ENCODE measurements around the gene VPS13D.
"Not testable (repeated sequence)": the region's sequence is repeated elsewhere in the genome, so short reads cannot be mapped to it uniquely, and the experiment has no call there.

The VPS13D gene

GRCh38 chr1:12383786-12384185 lies 154.0 kb downstream of the VPS13D start:
- no peak overlapping the region for H3K27ac ChIP-seq
- no peak overlapping the region for H3K4me3 ChIP-seq
- H3K9ac ChIP-seq (ENCODE audit: insufficient read length): no peak overlapping the region
- DNase-seq (ENCODE audit: low read depth, low spot score): no peak
- H3K36me3 ChIP-seq (ENCODE audit: insufficient read depth, low read length): peaks cover 66% of the 10 kb centered on the region
- H3K9me3 ChIP-seq (ENCODE audit: low read depth, low read length): peaks cover 11% of the 10 kb centered on the region
- no peak for TF ChIP-seq FOXP2 (optimal IDR thresholded peaks at IDR 0.05; ENCODE audit: control extremely low read depth, extremely low read length, insufficient read depth)
- TF ChIP-seq POLR2AphosphoS5 (IDR thresholded peaks at IDR 0.05; ENCODE audit: borderline replicate concordance, low read depth, low read length): no peak
- no peak for TF ChIP-seq EZH2 (IDR thresholded peaks at IDR 0.05)

- TF ChIP-seq FOXP2 (optimal IDR thresholded peaks at IDR 0.05; ENCODE audit: control extremely low read depth, extremely low read length, insufficient read depth): no peak
- no peak for TF ChIP-seq POLR2AphosphoS5 (IDR thresholded peaks at IDR 0.05; ENCODE audit: borderline replicate concordance, low read depth, low read length)
- no peak for TF ChIP-seq EZH2 (IDR thresholded peaks at IDR 0.05)
- Histone ChIP-seq H3K27ac (no peak overlapping the region), H3K9me3 (ENCODE audit: low read depth, low read length) (peaks cover 11% of the 10 kb centered on the region), H3K9ac (ENCODE audit: insufficient read length) (no peak overlapping the region), H3K4me3 (no peak overlapping the region), H3K36me3 (ENCODE audit: insufficient read depth, low read length) (peaks cover 63% of the 10 kb centered on the region)
- DNase-seq (ENCODE audit: low read depth, low spot score): no peak
Measured at GRCh38 chr1:12384836-12385456, 155.1 kb downstream of the VPS13D start.

GRCh38 chr1:12386130-12386529 lies 156.3 kb downstream of the VPS13D start:
- no peak for TF ChIP-seq FOXP2 (optimal IDR thresholded peaks at IDR 0.05; ENCODE audit: control extremely low read depth, extremely low read length, insufficient read depth)
- TF ChIP-seq EZH2 (IDR thresholded peaks at IDR 0.05): no peak
- no peak for TF ChIP-seq POLR2AphosphoS5 (IDR thresholded peaks at IDR 0.05; ENCODE audit: borderline replicate concordance, low read depth, low read length)
- no peak overlapping the region for H3K9ac ChIP-seq (ENCODE audit: insufficient read length)
- no peak overlapping the region for H3K27ac ChIP-seq
- H3K4me3 ChIP-seq: no peak overlapping the region
- peaks cover 11% of the 10 kb centered on the region for H3K9me3 ChIP-seq (ENCODE audit: low read depth, low read length)
- peaks cover 63% of the 10 kb centered on the region for H3K36me3 ChIP-seq (ENCODE audit: insufficient read depth, low read length)
- no peak for DNase-seq (ENCODE audit: low read depth, low spot score)

- DNase-seq (ENCODE audit: low read depth, low spot score): no peak
- Histone ChIP-seq H3K9me3 (ENCODE audit: low read depth, low read length) (peaks cover 11% of the 10 kb centered on the region), H3K36me3 (ENCODE audit: insufficient read depth, low read length) (peaks cover 61% of the 10 kb centered on the region), H3K9ac (ENCODE audit: insufficient read length) (no peak overlapping the region), H3K27ac (no peak overlapping the region), H3K4me3 (no peak overlapping the region)
- no peak for TF ChIP-seq FOXP2 (optimal IDR thresholded peaks at IDR 0.05; ENCODE audit: control extremely low read depth, extremely low read length, insufficient read depth)
- no peak for TF ChIP-seq EZH2 (IDR thresholded peaks at IDR 0.05)
- TF ChIP-seq POLR2AphosphoS5 (IDR thresholded peaks at IDR 0.05; ENCODE audit: borderline replicate concordance, low read depth, low read length): no peak
Measured at GRCh38 chr1:12387641-12388040, 157.8 kb downstream of the VPS13D start.

GRCh38 chr1:12390296-12390695 lies 160.5 kb downstream of the VPS13D start:
- not testable (repeated sequence) for H3K4me3 ChIP-seq; H3K9ac ChIP-seq (ENCODE audit: insufficient read length); DNase-seq (ENCODE audit: low read depth, low spot score); H3K27ac ChIP-seq
- Histone ChIP-seq H3K9me3 (ENCODE audit: low read depth, low read length) (peaks cover 11% of the 10 kb centered on the region), H3K36me3 (ENCODE audit: insufficient read depth, low read length) (peaks cover 36% of the 10 kb centered on the region)

GRCh38 chr1:12397462-12398450 lies 167.9 kb downstream of the VPS13D start:
- Histone ChIP-seq H3K4me3 (no peak overlapping the region), H3K36me3 (ENCODE audit: insufficient read depth, low read length) (no peaks in the 10 kb centered on the region), H3K9ac (ENCODE audit: insufficient read length) (no peak overlapping the region), H3K9me3 (ENCODE audit: low read depth, low read length) (no peaks in the 10 kb centered on the region), H3K27ac (no peak overlapping the region)
- DNase-seq (ENCODE audit: low read depth, low spot score): no peak
- TF ChIP-seq POLR2AphosphoS5 (IDR thresholded peaks at IDR 0.05; ENCODE audit: borderline replicate concordance, low read depth, low read length) (no peak), EZH2 (IDR thresholded peaks at IDR 0.05) (no peak), FOXP2 (optimal IDR thresholded peaks at IDR 0.05; ENCODE audit: control extremely low read depth, extremely low read length, insufficient read depth) (no peak)

GRCh38 chr1:12398479-12398878 lies 168.6 kb downstream of the VPS13D start:
- Histone ChIP-seq H3K4me3 (no peak overlapping the region), H3K9me3 (ENCODE audit: low read depth, low read length) (no peaks in the 10 kb centered on the region), H3K9ac (ENCODE audit: insufficient read length) (no peak overlapping the region), H3K27ac (no peak overlapping the region), H3K36me3 (ENCODE audit: insufficient read depth, low read length) (peaks cover 3% of the 10 kb centered on the region; the same call in 1 of the 2 replicates)
- TF ChIP-seq POLR2AphosphoS5 (IDR thresholded peaks at IDR 0.05; ENCODE audit: borderline replicate concordance, low read depth, low read length) (no peak), EZH2 (IDR thresholded peaks at IDR 0.05) (no peak), FOXP2 (optimal IDR thresholded peaks at IDR 0.05; ENCODE audit: control extremely low read depth, extremely low read length, insufficient read depth) (no peak)
- no peak for DNase-seq (ENCODE audit: low read depth, low spot score)

GRCh38 chr1:12400027-12400693 lies 170.3 kb downstream of the VPS13D start:
- Histone ChIP-seq H3K9ac (ENCODE audit: insufficient read length) (no peak overlapping the region), H3K36me3 (ENCODE audit: insufficient read depth, low read length) (peaks cover 15% of the 10 kb centered on the region; the same call in 1 of the 2 replicates), H3K9me3 (ENCODE audit: low read depth, low read length) (no peaks in the 10 kb centered on the region), H3K4me3 (no peak overlapping the region), H3K27ac (no peak overlapping the region)
- TF ChIP-seq EZH2 (IDR thresholded peaks at IDR 0.05) (no peak), POLR2AphosphoS5 (IDR thresholded peaks at IDR 0.05; ENCODE audit: borderline replicate concordance, low read depth, low read length) (no peak), FOXP2 (optimal IDR thresholded peaks at IDR 0.05; ENCODE audit: control extremely low read depth, extremely low read length, insufficient read depth) (no peak)
- DNase-seq (ENCODE audit: low read depth, low spot score): no peak

Data from SK-N-MC (cell line).